Transverse colon (tissue), 4 donors: ENCODE measurements around the gene SPTLC3. TPM values are rescaled to one million over a fixed set of nuclear protein-coding genes. Genes with fewer than 3 reads are reported as not detected.

Experiments used
- DNase-seq: peaks from one replicate; pipeline ENCODE4 v3.0.0-alpha.2; 2019
- H3K27ac ChIP-seq, 4 donors: fragments of 200-600 bp; sonication (generic); 2 replicates each; pipeline ENCODE4 v1.5.1; 2016 to 2018; ENCODE audit warnings: inconsistent platforms in 4 of 4
- H3K27me3 ChIP-seq: fragments of 200-600 bp; sonication (generic); 2 replicates; pipeline ENCODE4 v1.5.1; 2017; ENCODE audit warnings: inconsistent platforms
- H3K36me3 ChIP-seq, 4 donors: fragments of 200-600 bp; sonication (generic); 2 replicates each; pipeline ENCODE4 v1.5.1; 2017 to 2019; ENCODE audit warnings: inconsistent platforms in 4 of 4
- H3K4me1 ChIP-seq, 4 donors: fragments of 200-600 bp; sonication (generic); 2 replicates each; pipeline ENCODE4 v1.5.1; 2017 to 2020; ENCODE audit warnings: inconsistent platforms in 4 of 4
- H3K4me3 ChIP-seq, 4 donors: fragments of 200-600 bp; sonication (generic); 1 replicate in 1 of 4; 2 replicates in 3 of 4; pipeline versions ENCODE4 v1.5.1 to v1.6.1; 2017 to 2019; ENCODE audit warnings: inconsistent platforms in 4 of 4
- H3K9me3 ChIP-seq, 2 donors: fragments of 200-600 bp; sonication (generic); 2 replicates each; pipeline ENCODE4 v1.5.1; 2017 to 2019; ENCODE audit warnings: inconsistent platforms in 2 of 2
- CTCF ChIP-seq, 5 experiments: fragments of 200-600 bp in 3 of 5; fragments of 450-650 bp in 2 of 5; sonication (generic) in 3 of 5; IDR thresholded peaks; 1 replicate in 2 of 5; 2 replicates in 3 of 5; pipeline ENCODE4 v1.5.1; 2016 to 2017; ENCODE audit warnings: antibody characterized with exemption in 5 of 5, inconsistent platforms in 3 of 5, mild to moderate bottlenecking in 2 of 5, moderate library complexity in 1 of 5
- EP300 ChIP-seq: sonication (generic); formaldehyde crosslinking; IDR thresholded peaks from one replicate; pipeline ENCODE4 v1.6.1; 2017; ENCODE audit warnings: antibody characterized with exemption, low read depth
- POLR2A ChIP-seq: fragments of 450-650 bp; IDR thresholded peaks from one replicate; pipeline ENCODE4 v1.6.1; 2016; ENCODE audit warnings: antibody characterized with exemption, mild to moderate bottlenecking, moderate library complexity
- POLR2AphosphoS5 ChIP-seq, 3 donors: sonication (generic); formaldehyde crosslinking; IDR thresholded peaks; one replicate each; pipeline ENCODE4 v1.6.1; 2016; ENCODE audit warnings: antibody characterized with exemption in 3 of 3
- WGBS, 2 donors: methylation state at CpG; one replicate each; pipeline ENCODE4 v1.1.5; 2018; ENCODE audit warnings: low coverage in 1 of 2; 5-methylcytosine and 5-hydroxymethylcytosine counted together
- in situ Hi-C, 4 donors: fragments of 200-750 bp; cut with MboI; loops; one replicate each; pipeline versions ENCODE4 v1.15.0 to v1.15.1; 2017; ENCODE audit warnings: low sequenced_read_pairs in 3 of 4, low pct_ligation_motif_present in 1 of 4, low pct_unique_long_range_greater_than_20kb in 1 of 4
- intact Hi-C: fragments of 100-400 bp; cut with DNase I; formaldehyde crosslinking; loops from one replicate; pipeline ENCODE4 v1.15.1; 2023; ENCODE audit warnings: low total_unique reads
- total RNA-seq, 4 donors: library from RNA; depleted of rRNA; stranded (reverse); fragments of >200 nt; gene quantifications; one replicate each; pipeline ENCODE4 v1.1.0, GENCODE V29; 2016

The SPTLC3 gene
- total RNA-seq, 4 donors from 2014 or later = 2.6 to 11.6 (median 8.8) TPM

GRCh38 chr20:13158369-13158768 is 149.6 kb downstream of the SPTLC3 start:
- no peak for DNase-seq
- WGBS, 2 donors = 62 to 66% methylated on average over 4 of the region's 4 CpGs
- H3K27me3 ChIP-seq = no peaks in the 10 kb centered on the region
- peaks cover 0 to 7% (median 0%) of the 10 kb centered on the region in 4 donors for H3K4me1 ChIP-seq
- in situ Hi-C loops = no loop called here
- intact Hi-C loops = no loop called here
- no peaks in the 10 kb centered on the region for H3K36me3 ChIP-seq
- no peak overlapping the region for H3K4me3 ChIP-seq
- H3K9me3 ChIP-seq = no peaks in the 10 kb centered on the region
- no peak overlapping the region for H3K27ac ChIP-seq
- TF ChIP-seq POLR2A (no peak), CTCF (IDR thresholded peaks at IDR 0.05) (no peak), POLR2AphosphoS5 (IDR thresholded peaks at IDR 0.05) (no peak), EP300 (no peak)

- DNase-seq = no peak
- Histone ChIP-seq H3K9me3 (no peaks in the 10 kb centered on the region), H3K27me3 (no peaks in the 10 kb centered on the region), H3K4me1 (peaks cover 0 to 7% (median 0%) of the 10 kb centered on the region in 4 donors), H3K36me3 (no peaks in the 10 kb centered on the region), H3K4me3 (no peak overlapping the region), H3K27ac (no peak overlapping the region)
- in situ Hi-C loops (no loop called here), intact Hi-C loops (no loop called here)
- TF ChIP-seq EP300 = no peak
- TF ChIP-seq CTCF (IDR thresholded peaks at IDR 0.05) = no peak
- WGBS, 2 donors = 87 to 90% methylated on average over 5 to 9 of the region's 9 CpGs
Measured at GRCh38 chr20:13159889-13160288, 151.1 kb downstream of the SPTLC3 start.

- intact Hi-C loops = no loop called here
- Histone ChIP-seq H3K27ac (no peak overlapping the region), H3K4me3 (no peak overlapping the region), H3K27me3 (no peaks in the 10 kb centered on the region), H3K36me3 (no peaks in the 10 kb centered on the region), H3K9me3 (no peaks in the 10 kb centered on the region), H3K4me1 (no peaks in the 10 kb centered on the region)
- TF ChIP-seq POLR2A (no peak), EP300 (no peak)
- WGBS, 2 donors = 60 to 72% methylated on average over 4 of the region's 4 CpGs
- DNase-seq = no peak
- in situ Hi-C loops = no loop called here
Measured at GRCh38 chr20:13165203-13165602, 156.4 kb downstream of the SPTLC3 start.

- Histone ChIP-seq H3K4me3 (no peak overlapping the region), H3K27me3 (no peaks in the 10 kb centered on the region), H3K4me1 (no peaks in the 10 kb centered on the region), H3K36me3 (no peaks in the 10 kb centered on the region), H3K9me3 (no peaks in the 10 kb centered on the region), H3K27ac (no peak overlapping the region)
- no peak for DNase-seq
- in situ Hi-C loops (no loop called here), intact Hi-C loops (no loop called here)
- WGBS, 2 donors = 88 to 96% methylated on average over 4 to 5 of the region's 5 CpGs
- TF ChIP-seq POLR2A (no peak), POLR2AphosphoS5 (IDR thresholded peaks at IDR 0.05) (no peak), EP300 (no peak), CTCF (IDR thresholded peaks at IDR 0.05) (no peak)
Measured at GRCh38 chr20:13166011-13166410, 157.2 kb downstream of the SPTLC3 start.

GRCh38 chr20:13166437-13166836 is 157.7 kb downstream of the SPTLC3 start:
- no peaks in the 10 kb centered on the region for H3K36me3 ChIP-seq
- in situ Hi-C loops = no loop called here
- no peaks in the 10 kb centered on the region for H3K27me3 ChIP-seq
- no peak for TF ChIP-seq CTCF (IDR thresholded peaks at IDR 0.05)
- TF ChIP-seq POLR2A = no peak
- no peak for TF ChIP-seq POLR2AphosphoS5 (IDR thresholded peaks at IDR 0.05)
- TF ChIP-seq EP300 = no peak
- no peak overlapping the region for H3K4me3 ChIP-seq
- 78 to 89% methylated on average over 3 of the region's 3 CpGs for WGBS, 2 donors
- DNase-seq = no peak
- intact Hi-C loops = no loop called here
- H3K9me3 ChIP-seq = no peaks in the 10 kb centered on the region
- H3K27ac ChIP-seq = no peak overlapping the region
- H3K4me1 ChIP-seq = no peaks in the 10 kb centered on the region
